ENCODE measurements around the gene GRK5.

GRK5 gene

DNA sequence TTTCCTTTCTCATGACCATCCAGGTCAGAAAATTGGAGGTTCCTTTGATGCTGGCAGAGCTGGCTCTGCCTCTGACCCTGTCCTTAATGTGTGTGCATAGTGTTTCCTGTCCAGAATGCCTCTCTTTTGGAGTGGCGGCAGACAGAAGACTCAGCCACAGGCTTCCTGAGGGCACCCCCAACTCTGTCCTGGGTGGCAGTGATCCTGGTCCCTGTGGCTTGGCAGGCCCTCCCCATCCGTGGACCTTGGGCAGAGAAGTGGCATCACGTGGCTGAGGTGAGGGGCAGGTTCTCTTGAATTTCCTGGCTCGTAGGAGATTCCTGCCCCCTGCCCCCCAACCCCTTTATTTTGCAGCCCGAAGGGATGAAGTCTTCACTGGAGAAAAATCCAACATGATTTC, 202.0 kb downstream of the GRK5 start:
- DNase-seq: no peak

DNA sequence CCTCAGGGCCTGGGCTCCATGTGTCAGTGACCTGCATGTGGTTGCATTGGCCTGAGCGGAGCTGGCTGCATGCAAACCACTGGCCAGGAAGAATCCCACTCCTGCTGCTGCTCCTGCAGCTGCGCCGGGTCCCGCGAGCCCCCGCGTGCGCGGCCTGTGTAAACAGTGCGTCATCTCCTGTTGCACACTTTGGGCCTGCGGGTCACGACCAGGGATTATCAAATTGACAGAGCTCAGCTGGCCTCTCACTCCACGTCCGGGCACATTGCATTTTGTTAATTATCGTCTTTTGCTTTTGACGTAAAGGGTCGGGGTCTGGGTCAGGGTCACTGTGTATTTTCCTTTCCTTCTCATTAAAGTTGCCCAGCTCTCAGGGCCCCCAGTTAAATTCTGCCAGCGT, 202.5 kb downstream of the GRK5 start:
- DNase-seq: no peak

DNA sequence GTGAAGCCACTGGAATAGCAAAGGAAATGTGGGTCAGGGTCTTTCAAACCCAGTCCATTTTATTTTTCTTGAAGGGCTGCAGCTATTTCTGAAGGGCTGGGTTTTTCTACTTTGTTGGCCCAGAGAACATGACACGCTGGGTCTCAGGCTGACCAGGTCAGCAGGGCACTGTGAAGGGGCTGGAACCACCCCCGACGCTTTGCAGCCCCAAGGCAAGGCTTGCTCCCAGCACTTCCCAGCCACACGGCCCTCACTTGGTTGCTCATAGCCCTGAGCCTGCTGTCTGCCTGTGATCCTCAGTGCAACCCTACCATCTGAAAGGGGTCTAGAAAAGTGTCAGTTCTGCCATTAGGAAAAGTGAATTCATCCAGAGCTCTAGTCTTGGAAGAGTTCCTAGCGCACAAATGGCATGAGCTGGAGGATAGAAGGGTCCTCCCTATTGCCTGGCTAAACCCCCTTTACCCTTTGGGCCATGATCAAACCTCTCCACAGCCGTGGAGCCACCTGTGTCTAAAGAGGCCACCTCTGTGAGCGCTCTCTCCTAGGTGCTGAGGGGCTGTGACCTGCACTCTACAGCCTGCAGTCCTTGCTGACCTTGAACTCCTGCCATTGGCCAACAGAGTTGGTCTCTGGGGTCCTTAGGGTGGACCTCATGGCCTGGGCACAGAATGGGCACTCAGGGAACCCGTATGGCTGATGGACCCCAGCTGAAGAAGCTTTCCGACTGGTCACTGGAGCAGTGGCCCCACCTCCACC, 203.2 kb downstream of the GRK5 start:
- no peak for DNase-seq

DNA sequence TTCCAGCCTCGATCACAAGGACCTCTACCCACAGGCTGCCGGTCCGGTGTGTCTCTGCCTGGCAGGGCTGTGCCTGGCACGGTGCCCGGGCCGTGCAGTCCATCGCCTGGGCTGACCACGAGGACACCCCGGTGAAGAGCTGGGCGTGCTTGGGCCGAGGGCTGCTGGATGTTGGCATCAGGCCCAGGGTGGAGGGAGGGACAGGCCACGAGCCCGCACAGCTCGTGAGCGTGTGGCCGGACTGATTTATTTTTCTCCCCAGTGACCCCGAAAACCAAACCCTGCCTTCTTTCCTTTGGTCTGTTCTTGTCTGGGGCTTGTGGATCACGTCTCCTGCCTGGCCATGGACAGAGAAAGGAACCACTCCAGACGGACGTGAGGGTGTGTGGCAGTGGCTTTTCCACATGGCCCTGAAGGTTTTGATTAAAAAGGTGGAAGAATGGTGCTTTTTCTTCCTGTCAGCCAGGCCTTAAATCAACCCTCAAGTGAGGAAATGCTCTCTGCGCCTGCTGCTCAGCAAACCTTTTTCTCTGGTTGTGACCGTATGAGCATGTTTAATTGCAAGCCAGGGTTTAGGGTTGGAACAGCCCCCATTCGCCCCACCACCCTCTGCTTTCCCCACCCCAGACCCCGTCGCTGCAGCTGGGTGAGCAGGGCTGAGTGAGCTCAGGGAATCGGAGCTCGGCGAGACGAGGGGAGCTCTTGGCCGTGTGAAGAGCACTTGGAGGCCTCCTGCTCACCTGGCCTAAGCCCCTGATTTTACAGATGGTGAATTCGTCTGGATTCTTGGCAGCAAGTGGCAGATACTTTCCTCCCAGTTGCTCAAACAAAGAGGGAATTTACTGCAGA, 205.1 kb downstream of the GRK5 start:
- no peak for DNase-seq

DNA sequence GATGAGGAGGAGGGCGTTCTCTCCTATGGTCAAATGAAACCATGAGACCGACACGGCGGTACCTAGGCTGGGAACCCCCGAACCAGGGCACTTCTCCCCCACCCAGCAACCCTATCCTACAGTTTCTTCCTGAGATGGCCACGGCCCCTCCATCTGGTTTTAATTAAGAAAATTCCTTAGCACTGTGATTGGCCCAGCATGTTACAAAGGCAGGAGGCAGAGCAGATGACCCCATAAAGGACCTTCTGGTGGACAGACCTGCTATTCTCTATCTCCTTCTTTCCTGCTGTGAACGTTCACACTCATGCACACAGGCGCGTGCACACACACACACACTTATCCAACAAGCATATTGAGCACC, 205.7 kb downstream of the GRK5 start:
- DNase-seq: no peak

DNA sequence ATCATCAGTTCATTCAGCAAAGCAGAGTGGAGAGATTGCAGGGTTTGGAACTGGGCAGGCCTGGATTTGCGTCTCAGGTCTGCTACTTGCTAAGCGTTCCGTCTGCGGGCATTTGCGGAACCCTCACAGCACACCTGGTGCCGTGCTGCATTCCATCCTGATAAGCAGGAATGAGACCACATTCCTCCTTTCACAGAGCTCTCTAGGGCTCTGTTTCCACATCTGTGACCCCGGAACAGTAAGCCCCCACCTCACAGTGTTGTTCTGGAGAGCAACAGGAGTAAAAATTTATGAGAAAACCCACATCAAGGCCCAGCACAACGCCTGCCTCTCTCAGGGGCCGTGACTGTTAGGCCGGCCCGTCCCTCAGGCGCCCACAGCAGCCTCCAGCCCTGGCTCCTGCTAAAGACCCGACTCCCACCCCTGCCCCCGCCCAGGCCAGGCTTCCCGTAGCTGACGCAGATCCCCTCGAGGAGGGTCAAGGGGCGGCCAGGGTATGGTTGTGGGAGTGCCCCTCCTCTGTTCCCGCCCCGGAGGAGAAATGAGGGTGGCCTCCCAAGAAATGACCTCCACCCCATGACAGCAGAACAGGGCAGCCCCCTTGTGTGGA, 206.2 kb downstream of the GRK5 start:
- DNase-seq: no peak

DNA sequence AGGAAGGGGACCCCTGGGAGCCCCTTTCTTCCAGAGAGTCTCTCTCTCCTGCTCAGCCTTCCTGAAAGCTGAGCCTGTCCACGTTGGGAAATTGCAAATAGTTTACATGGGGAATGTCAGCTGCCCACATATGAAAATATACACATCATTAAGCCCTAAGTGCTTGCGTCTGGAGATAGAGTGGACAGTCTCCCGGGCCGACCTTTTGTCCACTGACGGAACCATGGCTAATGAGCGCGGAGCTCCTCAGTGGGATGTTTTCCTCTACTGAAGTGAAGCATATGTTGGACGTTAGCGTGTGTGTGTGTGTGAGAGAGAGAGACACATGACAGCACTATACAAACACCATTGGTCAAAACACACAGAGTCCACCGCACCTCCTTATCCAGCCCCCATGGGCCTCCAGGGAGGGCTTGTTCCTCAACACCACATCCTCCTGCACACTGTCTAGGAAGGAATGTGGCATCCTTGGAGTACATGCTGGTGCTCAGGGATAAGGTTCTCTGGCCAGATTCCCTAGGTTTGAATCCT, 206.8 kb downstream of the GRK5 start:
- no peak for DNase-seq

DNA sequence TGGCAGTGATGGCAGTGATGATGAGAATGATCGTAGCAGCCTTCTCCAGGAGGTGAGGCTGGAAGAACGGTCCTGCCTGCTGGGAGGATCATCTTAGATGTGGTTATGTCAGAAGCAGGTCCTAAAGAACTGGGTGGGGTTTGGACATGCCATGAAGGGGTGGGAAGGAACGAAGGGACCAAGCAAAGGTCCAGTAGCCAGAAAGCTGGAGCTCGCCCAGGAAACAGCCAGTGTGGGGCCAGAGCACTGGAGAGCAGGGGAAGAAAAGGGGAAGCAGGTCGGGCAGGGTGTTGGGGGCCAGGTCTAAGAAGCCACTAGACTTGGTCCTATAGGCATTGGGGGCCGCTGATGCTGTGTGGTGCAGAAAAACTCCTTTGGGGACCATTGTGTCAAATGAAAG, 207.8 kb downstream of the GRK5 start:
- no peak for DNase-seq

DNA sequence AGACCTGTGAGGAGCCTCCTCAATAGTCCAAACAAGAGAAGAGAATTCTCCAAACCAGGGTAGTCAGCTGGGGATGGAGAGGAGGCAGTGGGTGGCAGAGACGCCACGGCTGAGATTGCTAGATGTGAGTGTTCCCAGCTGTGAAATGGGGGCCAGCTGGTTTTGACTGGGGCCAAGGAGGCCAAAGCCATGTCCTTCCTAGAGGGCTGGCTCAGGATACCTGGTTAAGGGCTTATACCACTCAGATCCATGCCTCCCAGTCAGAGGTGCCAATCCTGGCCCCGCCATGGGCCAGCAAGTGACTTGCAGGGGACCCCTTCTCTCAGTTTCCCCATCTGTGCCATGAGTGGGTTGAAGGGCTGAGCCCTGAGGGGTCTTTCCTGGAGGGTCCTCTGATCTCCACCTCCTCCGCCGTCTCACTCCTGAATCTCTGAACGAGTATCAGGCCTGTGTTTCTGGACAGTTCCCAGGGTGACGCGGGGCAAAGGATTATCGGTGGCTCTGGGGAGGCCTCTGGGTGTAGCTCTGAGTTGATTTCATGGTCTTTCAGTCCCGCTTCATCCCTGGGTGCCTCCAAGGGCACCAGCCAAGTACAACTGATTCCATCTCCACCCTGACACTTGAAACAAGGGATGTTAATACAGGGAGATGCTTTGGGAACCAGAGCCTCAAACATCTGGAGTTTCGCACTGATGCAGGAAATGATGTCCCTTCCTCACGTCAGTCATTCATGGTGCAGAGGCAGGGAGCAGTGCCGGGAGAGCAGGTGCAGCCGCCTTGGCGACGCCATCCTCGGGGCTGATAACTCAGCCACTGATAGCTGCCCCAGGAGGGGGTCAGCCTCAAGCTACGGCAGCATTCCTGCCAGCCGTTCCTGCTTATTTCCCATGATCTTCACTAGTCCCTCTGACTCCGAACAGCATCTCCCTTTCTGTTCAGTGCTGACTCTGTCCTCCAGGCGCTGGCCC, 208.4 kb downstream of the GRK5 start:
- no peak for DNase-seq

DNA sequence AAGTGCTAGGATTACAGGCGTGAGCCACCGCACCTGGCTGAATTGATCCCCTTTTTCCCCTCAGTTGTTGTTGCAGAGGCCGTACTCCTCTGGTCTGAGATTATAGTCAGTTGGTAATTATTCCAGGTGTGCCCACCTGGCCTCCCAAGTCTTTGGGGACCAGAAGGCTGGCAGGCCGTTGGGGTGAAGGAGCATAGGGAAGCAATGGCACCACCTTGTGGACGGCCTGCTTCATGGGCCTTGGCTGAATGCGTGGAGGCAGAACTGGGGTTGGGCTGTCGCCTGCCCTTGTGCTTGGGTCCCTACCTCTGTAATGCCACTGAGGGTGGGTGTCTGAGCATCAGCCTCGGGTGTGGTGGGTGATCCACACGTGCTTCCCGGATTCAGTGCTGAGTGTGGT, 209.5 kb downstream of the GRK5 start:
- DNase-seq: peak; percentile 77 to 80

DNA sequence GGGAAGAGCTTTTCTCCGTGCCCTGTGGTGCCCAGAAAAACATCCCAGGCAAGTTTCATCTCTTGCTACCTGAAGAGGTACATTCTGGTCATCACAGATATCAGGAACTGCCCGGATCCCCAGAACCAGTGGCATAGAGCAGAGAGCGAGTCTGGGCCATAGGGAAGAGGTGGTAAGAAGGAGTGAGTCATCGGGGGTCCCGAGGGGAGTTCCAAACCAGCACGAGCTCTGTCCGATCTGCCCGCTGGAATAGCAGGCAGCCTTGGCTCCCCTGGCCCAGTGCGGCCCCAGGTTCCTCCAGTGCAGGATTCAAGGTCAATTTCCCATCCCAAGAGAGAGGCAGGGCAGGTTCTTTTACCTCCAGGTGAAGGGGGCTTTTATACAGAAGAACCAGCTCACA, 210.5 kb downstream of the GRK5 start:
- DNase-seq: no peak

DNA sequence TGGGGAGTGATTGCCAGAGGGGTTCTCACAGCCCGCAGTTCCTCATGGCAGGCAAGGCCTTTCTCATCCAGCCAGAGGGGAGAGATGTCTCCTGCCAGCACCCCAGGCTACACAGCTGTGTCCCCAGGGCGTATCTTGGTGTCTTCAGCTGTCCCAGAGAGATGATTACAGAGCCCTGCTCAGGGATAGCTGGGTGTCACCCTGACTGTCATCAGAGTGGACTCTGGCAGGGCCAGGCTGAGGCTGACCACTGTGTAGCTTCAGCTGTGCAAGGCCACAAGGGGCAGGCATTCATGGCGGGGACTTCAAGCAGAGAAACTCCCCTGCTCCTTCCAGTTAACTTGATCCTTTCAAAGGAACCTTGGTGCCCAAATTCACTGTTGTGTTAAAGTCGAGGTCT, 211.0 kb downstream of the GRK5 start:
- no peak for DNase-seq

DNA sequence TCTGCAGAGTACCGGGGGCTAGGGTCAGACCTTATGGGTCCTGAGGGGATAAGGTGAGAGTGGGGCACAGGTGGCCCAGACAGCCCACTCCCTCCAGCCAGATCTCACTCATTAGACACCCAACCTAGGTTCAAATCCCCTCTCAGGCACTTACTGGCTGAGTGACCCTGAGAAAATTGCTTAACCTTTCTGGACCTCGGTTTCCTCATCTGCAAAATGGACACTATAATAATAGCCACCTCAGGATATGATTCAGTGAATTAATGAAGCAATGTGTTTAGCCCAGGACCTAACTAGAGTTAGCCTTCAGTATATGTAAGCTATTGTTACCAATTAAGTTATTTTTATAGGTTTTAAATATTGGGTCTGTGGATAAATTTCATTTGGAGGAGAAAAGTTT, 212.6 kb downstream of the GRK5 start:
- no peak for DNase-seq

DNA sequence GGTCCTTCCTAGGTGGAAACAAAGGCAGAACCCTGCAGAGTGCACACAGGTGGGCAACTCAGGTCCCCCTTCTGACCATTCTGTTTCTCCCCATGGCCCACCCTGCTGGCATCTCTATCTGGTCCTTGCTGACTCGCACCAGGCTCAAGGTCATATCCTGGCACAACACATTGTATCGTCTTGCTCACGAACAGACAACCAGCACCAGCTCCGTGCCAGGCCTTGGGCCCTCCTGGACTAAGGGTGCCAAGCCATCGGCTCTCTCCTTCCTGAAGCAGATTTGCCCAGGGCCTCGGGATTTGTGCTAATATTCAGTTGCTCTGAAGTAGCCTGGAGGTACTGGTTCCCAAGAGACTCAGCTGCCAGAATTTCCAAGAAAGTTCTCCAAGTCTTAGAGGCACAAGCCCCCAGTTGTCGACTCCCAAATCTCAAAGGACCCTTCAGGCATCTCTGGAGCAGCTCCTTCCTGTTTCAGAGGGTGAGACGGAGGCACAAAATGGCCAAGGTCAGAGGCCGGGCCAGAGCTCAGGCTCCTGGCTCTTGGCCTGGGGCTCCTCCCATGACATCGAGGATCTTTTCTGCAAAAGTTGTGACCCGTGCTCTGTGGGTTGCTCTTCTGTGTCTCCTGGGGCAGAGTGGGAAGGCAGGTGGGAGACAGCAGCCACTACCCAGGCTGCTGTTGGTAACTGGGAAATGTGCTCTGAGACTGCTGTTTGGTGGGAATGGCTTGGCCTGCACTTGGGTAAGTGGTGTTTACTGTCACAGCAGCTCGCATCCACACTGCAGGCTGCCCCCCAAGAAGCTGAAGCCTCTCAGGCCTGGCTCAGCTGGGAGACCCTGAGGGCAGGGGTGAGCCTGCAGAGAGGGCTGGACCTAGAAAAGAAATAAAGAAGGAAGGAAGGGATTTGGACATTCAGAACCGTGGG, 213.8 kb downstream of the GRK5 start:
- no peak for DNase-seq

DNA sequence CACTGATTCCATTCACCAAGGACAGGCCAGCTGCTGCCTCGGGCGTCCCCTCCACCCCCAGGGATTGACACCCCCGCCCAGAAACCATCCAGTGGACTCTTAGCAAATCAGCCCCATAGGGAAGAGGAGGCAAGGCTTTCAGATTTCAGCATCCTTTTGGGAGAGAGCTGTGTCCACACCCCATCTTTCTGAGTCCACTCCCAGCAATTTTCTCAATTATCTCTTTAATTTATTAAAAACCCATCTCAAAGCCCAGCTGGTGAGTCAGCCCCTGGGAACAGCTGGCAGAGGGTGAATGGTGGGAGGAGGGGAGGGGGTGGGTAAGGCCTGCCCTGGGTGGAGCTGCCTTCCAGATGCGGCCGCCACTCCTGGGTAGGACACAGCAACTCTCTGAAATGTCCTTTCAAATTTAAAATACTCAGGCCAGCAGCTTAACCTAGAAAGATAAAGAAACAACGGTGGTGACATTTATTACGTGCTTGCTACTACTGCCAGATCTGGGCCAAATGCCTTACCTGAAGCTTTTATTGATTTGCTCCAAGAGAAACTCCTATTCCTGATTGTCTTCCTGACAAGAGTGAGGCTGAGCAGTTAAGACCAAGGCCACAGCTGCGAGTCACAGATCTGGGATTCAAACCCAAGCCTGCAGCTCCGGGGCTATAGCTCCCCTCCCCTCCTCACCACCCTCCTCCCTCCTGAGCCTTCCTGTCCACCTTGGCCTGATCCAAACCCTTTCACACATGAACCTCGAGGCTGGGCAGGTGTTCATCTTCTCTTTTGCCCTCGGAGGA, 214.7 kb downstream of the GRK5 start:
- no peak for DNase-seq

DNA sequence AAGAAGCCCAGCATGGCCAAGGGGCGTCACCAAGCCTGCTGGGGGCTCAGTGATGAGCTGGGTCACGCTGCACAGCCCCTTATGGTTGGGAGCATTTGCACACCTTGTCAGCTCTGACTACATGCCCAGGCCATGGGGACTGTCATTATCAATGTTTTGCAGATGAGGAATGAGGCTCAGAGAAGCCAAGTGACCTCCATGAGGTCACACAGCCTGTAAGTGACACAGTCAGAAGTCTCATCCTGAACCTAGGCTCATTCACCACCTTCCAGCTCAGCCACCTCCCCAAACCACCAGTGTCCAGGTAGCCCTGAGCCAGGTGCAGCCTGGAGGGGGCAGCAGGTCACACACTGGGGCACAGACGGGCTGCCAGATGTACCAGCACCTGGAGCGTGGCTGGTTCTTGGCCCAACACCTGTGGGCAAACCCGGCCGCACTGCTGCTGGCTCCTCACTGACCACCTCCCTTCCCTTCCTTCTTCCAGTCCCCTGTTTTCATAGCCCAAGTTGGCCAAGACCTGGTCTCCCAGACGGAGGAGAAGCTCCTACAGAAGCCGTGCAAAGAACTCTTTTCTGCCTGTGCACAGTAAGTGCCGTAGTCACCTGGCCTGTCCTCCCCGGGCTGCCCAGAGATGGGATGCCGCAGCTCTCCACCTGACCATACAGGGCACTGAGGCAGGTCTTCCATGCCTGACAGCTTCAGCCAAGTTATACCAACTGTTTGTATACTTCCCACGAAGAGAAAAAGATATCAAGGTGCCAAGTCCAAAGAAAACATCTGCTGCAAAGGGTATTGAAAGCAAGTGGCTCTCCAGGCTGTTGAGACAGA, 215.5 kb downstream of the GRK5 start:
- no peak for DNase-seq

DNA sequence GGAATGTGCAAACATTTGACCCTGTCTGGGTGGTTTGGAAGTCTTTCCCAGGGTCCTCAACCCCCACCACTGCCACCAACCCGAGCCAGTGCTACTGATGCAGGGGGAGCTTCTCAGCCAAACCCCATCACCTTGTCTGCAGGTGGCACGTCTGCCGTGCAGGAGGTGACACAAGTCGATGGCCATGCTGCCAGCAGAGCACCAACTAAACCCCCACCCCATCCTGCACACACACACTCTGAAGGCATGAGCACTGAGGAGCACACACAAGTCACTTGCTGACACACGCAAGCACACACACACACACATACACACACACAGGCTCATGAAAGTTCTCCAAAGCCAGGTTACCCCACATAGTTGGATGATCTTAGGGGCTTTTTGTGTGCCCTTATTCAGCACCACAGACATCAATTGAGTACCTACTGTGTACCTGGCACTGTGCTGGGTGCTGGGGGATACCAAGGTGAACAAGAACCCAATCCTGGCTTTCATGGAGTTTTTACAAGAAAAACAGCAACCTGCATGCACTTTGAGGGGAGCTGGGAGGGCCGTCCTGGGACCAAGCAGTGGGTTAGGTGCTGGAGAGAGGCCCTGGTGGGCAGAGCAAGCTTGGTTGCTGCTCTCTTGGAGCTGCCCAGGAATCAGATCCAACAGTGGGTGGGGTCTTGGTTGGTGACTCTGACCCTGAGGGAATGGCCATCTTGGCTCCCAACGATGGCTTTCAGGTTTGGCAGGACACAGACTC, 216.3 kb downstream of the GRK5 start:
- DNase-seq: no peak

DNA sequence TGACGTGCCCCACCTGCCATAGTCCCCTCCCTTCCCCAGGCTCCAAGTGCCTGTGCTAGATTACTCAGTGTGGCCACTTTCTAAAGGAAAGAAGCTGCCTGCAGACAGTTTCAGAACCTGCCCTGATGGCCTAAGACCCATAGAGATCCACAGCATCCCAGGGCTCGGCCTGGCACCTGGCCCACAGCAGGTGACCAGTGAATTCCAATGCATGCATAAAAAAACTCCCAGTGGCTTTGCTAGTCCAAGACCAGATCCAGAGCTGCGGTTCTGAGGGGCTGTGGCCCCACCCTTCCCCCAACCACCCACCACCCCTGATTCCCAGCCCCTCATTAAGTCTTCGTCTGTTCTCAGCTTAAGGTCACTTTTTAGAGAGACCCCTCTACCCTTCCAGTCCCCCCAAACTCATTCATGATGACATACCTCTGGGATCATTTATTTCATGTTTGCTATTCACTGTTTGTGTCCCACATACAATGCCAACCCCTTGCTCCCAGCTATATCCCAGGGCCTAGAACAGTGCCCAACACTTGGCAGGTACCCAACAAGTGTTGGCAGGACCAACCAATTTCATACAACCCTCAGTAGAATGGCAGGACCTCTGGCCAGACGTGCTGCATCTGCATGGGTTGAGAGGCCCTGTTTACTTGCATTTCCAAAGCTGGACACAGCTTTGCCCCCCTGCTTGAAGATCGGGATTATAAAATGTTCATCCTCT, 217.0 kb downstream of the GRK5 start:
- no peak for DNase-seq

All from stimulated activated CD4-positive, alpha-beta T cell treated with anti-CD3 and anti-CD28 coated beads, Interleukin-2, amount 100 ng/mL, for 24 hours (primary cell).